ENCODE measurements around the gene RNASE4. TPM values are rescaled to one million over a fixed set of nuclear protein-coding genes. Genes with fewer than 3 reads are reported as not detected.
A peak's percentile ranks its signal among the peaks of the same experiment; 100 is the strongest.

Gene RNASE4
- total RNA-seq, 1 experiment from 2014 or later = 5.9 TPM

DNA sequence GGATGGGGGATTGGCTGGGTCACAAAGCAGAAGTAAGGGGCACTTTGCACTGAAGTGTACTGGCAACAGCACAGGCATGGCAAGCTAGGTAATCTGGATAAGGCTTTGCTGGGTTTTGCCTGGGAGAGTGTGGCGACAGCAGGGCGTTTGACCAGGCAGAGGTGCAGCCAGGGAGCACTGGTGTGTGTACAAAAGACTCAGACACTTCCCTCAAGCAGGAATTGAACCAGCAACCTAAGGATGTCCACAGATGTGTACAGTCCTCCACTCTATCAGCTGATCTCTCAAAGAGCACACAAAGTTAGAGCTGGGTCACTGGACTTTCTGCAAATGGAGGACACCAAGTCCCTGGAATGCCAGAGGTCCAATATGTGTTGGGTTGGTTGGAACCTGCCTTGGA, 15.4 kb upstream of the RNASE4 start:
- Histone ChIP-seq H3K27me3 (ENCODE audit: low read length) (no peaks in the 10 kb centered on the region), H4K20me1 (ENCODE audit: low read length) (no peaks in the 10 kb centered on the region), H3F3A (ENCODE audit: low read length, unreplicated experiment) (peaks cover 5% of the 10 kb centered on the region), H3K9me3 (ENCODE audit: low read length) (no peaks in the 10 kb centered on the region), H3K4me1 (ENCODE audit: insufficient read depth, low read length) (peaks cover 26% of the 10 kb centered on the region), H3K36me3 (ENCODE audit: low read depth, low read length) (no peaks in the 10 kb centered on the region), H3K9me2 (replicated peaks; ENCODE audit: low read length) (no peaks in the 10 kb centered on the region), H3K9ac (ENCODE audit: low read length) (no peak overlapping the region), H3K4me2 (ENCODE audit: low read length) (no peak overlapping the region), H3K4me3 (ENCODE audit: low read length) (no peak overlapping the region), H3K27ac (ENCODE audit: low read length) (no peak overlapping the region), H2AFZ (ENCODE audit: low read length) (no peak overlapping the region), H3K79me2 (ENCODE audit: low read length) (no peaks in the 10 kb centered on the region)
- ChIA-PET CTCF (no interaction called here), POLR2A (ENCODE audit: unreplicated experiment) (no interaction called here)
- no peak for ATAC-seq
- BruUV-seq (replicated peaks) = no TSS peak
- no peak for TF ChIP-seq EZH2 (IDR thresholded peaks at IDR 0.05; ENCODE audit: low read length, unreplicated experiment)
- TF ChIP-seq EZH2phosphoT487 (IDR thresholded peaks at IDR 0.05; ENCODE audit: borderline replicate concordance, low read length) = no peak
- TF ChIP-seq, protein P1, sequence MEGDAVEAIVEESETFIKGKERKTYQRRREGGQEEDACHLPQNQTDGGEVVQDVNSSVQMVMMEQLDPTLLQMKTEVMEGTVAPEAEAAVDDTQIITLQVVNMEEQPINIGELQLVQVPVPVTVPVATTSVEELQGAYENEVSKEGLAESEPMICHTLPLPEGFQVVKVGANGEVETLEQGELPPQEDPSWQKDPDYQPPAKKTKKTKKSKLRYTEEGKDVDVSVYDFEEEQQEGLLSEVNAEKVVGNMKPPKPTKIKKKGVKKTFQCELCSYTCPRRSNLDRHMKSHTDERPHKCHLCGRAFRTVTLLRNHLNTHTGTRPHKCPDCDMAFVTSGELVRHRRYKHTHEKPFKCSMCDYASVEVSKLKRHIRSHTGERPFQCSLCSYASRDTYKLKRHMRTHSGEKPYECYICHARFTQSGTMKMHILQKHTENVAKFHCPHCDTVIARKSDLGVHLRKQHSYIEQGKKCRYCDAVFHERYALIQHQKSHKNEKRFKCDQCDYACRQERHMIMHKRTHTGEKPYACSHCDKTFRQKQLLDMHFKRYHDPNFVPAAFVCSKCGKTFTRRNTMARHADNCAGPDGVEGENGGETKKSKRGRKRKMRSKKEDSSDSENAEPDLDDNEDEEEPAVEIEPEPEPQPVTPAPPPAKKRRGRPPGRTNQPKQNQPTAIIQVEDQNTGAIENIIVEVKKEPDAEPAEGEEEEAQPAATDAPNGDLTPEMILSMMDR (conservative IDR thresholded peaks at IDR 0.05; ENCODE audit: low read depth, low read length) = no peak
- DNase-seq = no peak
- intact Hi-C loops (cut with micrococcal nuclease) = no loop called here

DNA sequence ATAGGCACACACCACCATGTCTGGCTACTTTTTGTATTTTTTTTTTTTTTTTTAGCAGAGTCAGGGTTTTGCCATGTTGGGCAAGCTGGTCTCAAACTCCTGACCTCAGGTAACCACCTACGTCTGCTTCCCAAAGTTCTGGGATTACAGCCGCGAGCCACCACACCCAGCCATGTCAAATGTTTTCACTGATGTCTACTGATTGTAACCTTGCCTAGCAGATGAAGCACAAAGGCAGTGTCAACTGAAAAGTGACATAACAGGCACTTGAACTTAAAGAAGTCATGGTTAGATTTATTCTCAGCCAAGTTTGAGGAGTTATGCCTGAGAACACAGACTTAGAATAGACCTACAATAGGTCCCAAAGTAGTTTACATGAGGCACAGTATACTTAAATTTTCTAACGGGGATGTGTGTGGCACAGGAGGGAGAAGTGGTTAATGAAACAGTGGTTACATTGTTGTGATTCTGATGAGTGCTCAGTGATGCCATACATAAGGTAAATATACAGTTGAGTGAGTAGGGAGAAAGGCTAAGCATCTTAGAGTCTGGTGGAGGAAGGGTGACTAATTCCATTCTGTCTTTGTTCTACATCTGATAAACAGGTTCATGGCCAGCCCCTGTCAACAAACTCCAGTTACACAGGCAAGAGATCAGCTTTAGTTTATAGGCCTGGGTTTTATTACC, 12.6 kb upstream of the RNASE4 start:
- Histone ChIP-seq H3K9ac (ENCODE audit: low read length) (peak overlapping the region; percentile 28; the same call in 1 of the 2 replicates), H3K27ac (ENCODE audit: low read length) (peak overlapping the region; percentile 86), H3K4me3 (ENCODE audit: low read length) (no peak overlapping the region), H3K9me2 (replicated peaks; ENCODE audit: low read length) (no peaks in the 10 kb centered on the region), H4K20me1 (ENCODE audit: low read length) (no peaks in the 10 kb centered on the region), H3K36me3 (ENCODE audit: low read depth, low read length) (no peaks in the 10 kb centered on the region), H3F3A (ENCODE audit: low read length, unreplicated experiment) (peaks cover 5% of the 10 kb centered on the region), H3K9me3 (ENCODE audit: low read length) (no peaks in the 10 kb centered on the region), H2AFZ (ENCODE audit: low read length) (0 out of 2 replicates have a peak overlapping the region, but pooled peaks have one; percentile 14), H3K79me2 (ENCODE audit: low read length) (no peaks in the 10 kb centered on the region), H3K4me2 (ENCODE audit: low read length) (peak overlapping the region; percentile 45), H3K27me3 (ENCODE audit: low read length) (no peaks in the 10 kb centered on the region), H3K4me1 (ENCODE audit: insufficient read depth, low read length) (peaks cover 26% of the 10 kb centered on the region)
- ChIA-PET CTCF (interaction anchor here (0.8 kb wide), 1 partner anchor 19 kb away, joined by 4 read pairs; no protein-coding TSS in a partner anchor), POLR2A (ENCODE audit: unreplicated experiment) (no interaction called here)
- DNase-seq (peak; percentile 90), ATAC-seq (peak; percentile 98)
- no TSS peak for BruUV-seq (replicated peaks)
- intact Hi-C loops (cut with micrococcal nuclease) = loop anchor here (1.0 kb wide), 1 partner anchor 10 kb away; no protein-coding TSS in a partner anchor
- TF ChIP-seq EZH2 (IDR thresholded peaks at IDR 0.05; ENCODE audit: low read length, unreplicated experiment) = no peak
- TF ChIP-seq EZH2phosphoT487 (IDR thresholded peaks at IDR 0.05; ENCODE audit: borderline replicate concordance, low read length) = no peak
- TF ChIP-seq, protein P1 (conservative IDR thresholded peaks at IDR 0.05; ENCODE audit: low read depth, low read length) = no peak

DNA sequence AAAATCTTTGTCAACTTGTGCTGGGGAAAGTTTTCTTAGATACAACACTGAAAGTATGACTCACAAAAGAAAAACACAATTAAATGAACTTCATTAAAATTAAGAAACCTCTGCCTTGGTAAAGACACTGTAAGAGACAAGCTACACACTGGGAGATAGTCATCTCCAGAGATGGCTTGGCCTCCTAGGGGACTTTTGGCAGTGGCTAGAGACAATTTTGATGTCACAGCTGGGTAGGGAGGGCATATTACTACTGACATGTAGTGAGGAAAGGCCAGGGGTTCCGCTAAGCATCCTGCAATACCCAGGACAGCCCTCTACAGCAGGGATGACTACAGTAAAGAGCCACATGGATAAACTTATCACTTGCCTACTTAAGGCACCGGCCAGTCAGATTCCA, 8.7 kb upstream of the RNASE4 start:
- H3K4me1 ChIP-seq (ENCODE audit: insufficient read depth, low read length) = peaks cover 37% of the 10 kb centered on the region
- H3K27ac ChIP-seq (ENCODE audit: low read length) = no peak overlapping the region
- ATAC-seq = no peak
- H3K36me3 ChIP-seq (ENCODE audit: low read depth, low read length) = no peaks in the 10 kb centered on the region
- no peaks in the 10 kb centered on the region for H3K9me2 ChIP-seq (replicated peaks; ENCODE audit: low read length)
- H3K79me2 ChIP-seq (ENCODE audit: low read length) = no peaks in the 10 kb centered on the region
- H3F3A ChIP-seq (ENCODE audit: low read length, unreplicated experiment) = peaks cover 5% of the 10 kb centered on the region
- TF ChIP-seq EZH2phosphoT487 (IDR thresholded peaks at IDR 0.05; ENCODE audit: borderline replicate concordance, low read length) = no peak
- no peak for TF ChIP-seq EZH2 (IDR thresholded peaks at IDR 0.05; ENCODE audit: low read length, unreplicated experiment)
- TF ChIP-seq, protein P1 (conservative IDR thresholded peaks at IDR 0.05; ENCODE audit: low read depth, low read length) = no peak
- ChIA-PET CTCF (no interaction called here), POLR2A (ENCODE audit: unreplicated experiment) (no interaction called here)
- intact Hi-C loops (cut with micrococcal nuclease) = no loop called here
- no peaks in the 10 kb centered on the region for H3K27me3 ChIP-seq (ENCODE audit: low read length)
- no peaks in the 10 kb centered on the region for H4K20me1 ChIP-seq (ENCODE audit: low read length)
- H3K9me3 ChIP-seq (ENCODE audit: low read length) = no peaks in the 10 kb centered on the region
- H2AFZ ChIP-seq (ENCODE audit: low read length) = no peak overlapping the region
- H3K4me3 ChIP-seq (ENCODE audit: low read length) = no peak overlapping the region
- no peak for DNase-seq
- H3K4me2 ChIP-seq (ENCODE audit: low read length) = no peak overlapping the region
- no TSS peak for BruUV-seq (replicated peaks)
- H3K9ac ChIP-seq (ENCODE audit: low read length) = no peak overlapping the region

Data from PC-3 (cell line).